HG03354 (cell line): ENCODE data around the gene GGA1.

Experiments
- ATAC-seq: cut with Tn5 transposase; IDR thresholded peaks from one replicate; pipeline ENCODE4 v1.9.1; 2021; ENCODE audit warnings: mild to moderate bottlenecking; ENCODE audit not compliant: unreplicated experiment, poor library complexity, severe bottlenecking

Gene GGA1

DNA sequence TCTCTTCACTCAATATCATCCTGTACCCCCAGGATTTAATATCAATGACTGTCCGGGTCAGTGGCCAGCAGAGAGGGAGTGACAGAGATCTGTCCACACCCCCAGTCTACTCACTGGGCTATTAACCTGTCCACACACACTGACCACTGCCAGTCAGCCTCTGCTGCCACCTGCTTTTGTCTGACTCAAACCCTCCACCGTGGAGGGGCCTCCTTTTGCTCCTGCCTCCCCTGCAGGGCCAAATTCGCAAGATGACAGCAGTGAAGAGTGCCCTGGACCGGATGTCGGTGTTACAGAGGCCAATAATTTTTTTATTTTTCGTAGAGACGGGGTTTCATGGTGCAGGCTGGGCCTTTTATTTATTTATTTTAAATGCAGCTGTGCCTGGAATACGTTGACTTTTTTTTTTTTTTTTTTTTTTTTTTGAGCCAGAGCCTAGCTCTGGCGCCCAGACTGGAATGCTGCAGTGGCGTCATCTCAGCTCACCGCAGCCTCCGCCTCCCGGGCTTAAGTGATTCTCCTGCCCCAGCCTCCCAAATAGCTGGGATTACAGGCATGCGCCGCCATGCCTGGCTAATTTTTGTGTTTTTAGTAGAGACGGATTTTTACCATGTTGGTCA, 55.0 kb downstream of the GGA1 start:
- no peak for ATAC-seq

DNA sequence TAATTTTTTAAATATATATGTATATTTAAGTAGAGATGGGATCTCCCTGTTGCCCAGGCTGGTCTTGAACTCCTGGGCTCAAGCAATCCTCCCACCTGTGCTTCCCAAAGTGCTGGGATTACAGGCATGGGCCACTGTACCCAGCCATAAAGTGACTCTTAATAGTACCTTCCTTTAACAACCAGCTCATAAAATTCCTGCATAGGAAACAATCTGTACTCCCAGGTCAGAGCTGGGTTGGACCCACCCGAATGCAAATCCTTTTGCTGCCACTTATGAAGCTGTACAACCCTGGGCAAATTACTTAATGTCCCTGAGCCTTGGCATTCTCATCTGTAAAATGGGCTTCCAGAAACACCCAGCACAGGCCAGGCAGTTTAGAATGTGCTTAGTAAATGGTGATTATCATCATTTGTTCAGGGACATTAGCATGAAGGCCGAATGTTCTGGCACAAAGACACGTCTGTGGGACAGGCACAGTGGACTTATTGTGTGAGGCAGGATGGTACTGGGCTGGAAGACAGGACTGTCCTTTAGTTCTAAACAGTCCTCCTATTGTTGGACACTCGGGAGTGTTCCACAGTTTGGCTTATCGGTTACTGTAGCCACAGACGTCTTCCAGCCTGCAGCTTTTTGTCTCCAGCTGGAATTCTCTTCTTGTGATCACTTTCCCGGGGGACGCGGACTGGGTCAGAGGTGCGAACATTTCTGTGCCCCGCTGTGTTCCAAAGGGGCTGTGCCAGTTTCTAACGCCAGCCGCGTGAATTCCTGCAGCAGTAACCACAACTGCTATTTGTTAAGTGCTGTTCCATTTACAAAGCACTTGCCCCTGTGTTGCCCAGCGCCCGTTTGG, 55.8 kb downstream of the GGA1 start:
- no peak for ATAC-seq

DNA sequence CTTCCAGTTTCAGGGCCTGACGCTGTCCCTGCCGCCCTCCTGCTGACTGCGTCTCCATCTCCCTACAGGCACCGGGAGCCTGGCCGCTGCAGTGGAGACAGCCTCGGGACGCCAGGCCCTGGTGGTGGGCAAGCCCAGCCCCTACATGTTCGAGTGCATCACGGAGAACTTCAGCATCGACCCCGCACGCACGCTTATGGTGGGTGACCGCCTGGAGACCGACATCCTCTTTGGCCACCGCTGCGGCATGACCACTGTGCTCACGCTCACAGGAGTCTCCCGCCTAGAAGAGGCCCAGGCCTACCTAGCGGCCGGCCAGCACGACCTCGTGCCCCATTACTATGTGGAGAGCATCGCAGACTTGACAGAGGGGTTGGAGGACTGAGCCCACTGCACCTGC, 56.9 kb downstream of the GGA1 start:
- no peak for ATAC-seq

DNA sequence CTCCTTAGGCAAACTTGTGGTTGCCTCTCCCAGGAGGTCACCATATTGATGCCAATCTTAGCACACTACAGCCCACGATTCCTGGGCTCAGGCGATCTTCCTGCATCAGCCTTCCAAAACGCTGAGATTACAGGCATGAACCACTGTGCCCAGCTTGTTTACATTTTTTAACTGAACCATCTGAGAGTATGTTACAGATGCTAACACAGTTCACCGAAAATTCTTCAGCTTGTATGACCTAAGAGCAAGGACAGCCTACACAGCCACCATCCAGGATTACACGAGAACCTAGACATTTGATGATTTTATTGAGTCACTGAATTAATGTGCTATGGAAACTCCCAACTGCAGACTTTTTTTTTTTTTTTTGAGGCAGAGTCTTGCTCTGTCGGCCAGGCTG, 61.0 kb downstream of the GGA1 start:
- ATAC-seq: no peak

DNA sequence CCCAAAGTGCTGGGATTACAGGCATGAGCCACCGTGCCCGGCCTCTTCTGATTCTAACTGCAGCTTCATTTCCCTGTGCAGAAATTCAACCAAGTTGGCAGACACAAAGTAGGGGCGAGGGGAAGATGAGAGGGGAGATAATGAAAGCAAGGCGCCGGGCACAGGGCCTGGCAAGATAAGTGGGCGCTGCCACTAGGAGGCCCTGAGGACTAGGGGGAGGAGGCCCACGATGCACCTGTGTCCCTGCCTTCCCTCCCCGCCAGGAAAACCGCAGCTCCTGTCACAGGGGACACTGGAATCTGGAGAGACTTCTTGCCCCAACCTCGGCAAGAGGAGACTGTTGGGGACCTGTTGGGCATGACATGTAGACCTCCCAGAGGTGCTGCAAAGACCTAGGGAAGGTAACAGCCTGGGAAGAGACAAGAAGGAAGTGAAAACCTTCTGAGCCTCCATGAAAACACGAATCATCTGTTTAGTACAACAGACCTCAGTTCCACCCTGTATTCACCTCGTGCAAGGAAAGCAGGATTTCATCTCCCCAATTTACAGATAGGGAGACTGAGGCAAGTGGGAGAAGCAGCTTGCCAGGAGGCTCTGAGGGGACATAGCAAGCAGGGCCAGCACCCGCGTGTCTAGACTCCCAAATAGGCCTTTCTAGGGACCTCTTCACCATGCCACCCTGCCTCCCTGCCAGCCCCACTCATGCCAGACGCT, 63.7 kb downstream of the GGA1 start:
- no peak for ATAC-seq

DNA sequence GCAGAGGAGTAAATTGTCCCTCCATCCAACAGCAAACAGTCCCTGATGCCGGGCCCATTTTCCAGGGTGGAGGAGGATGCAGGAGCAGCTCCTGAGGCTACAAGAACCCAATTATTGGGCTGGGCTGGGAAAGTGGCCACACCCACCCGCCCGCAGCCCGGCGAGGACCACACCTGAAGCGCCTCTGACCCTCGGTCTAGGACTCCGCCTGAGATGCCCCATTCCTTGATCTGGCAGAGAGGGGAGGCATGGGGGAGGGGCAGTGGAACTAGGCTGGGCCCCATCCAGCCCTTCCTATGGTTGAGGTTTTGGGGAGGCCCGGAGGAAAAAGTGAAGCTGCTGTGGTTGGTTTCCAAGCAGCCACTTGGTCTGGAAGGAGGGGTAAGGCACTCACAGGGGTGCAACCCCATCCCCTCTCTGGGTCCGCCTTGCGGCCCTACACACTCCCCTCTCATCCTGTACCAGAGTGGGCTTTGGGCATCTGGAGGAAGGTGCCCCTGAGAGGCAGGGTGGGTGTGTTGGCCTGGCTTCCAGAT, 64.4 kb downstream of the GGA1 start:
- no peak for ATAC-seq

DNA sequence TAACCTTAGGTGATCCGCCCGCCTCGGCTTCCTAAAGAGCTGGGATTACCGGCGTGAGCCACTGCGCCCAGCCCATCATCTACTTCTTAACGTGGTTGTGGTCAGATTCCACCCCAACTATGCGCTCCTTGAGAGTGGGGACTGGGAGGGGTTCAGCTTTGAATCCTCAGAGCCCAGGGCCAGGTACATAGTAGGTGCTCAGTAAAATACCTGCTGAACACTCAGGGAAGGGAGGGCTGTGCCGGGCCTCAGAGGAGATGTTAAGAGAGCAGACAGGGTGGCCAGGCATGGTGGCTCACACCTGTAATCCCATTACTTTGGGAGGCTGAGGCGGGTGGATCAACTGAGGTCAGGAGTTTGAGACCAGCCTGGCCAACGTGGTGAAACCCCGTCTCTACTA, 65.6 kb downstream of the GGA1 start:
- ATAC-seq: no peak

DNA sequence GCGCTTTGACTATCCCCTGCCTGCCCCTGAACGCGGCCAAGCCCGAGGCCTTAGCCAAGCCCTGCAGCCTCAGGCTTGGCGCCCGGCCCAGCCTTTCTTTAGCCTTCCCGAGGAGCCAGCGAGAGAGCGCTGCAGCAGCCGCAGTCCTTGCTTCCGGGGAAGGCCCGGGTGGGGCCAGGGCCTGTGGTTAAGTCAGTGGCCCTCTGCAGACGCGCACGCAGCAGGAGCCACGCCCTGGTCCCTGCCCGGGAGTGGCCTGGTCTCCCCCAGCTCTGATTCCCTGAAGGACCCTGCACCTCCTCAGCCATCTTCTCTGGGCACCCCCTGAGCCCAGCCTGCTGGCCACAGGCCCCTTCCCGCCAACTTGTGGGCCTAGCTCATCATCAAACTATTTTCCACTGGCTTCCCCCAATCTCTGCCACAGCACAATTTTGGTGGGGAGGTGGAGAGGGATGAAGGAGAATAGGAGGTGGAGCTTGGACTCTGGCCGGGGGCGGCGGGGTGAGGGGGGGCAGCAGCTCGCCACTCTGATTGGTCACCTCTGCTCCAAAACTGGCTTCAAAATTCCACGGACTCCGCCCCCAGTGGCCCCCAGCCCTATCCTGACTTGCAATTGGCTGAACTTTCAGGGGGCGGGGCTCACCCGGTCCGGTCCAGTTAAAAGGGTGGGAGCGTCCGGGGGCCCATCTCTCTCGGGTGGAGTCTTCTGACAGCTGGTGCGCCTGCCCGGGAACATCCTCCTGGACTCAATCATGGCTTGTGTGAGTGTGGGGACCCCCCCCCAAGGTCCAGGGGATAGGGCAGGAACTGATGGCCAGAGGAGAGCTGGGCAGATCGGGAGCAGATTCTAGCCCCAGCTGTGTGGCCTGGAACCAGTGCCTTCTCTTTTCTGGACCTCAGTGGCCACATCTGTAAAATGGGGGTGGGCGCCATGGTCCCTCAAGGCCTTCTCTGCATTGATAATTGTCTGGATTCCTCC, 66.6 kb downstream of the GGA1 start, which contains the start of gene LGALS1:
Gene LGALS1 (plus strand): TSS at position 686 of the 979 bp plus-strand sequence. CDS start 67 bp downstream, at position 753.
- ATAC-seq: peak; percentile 40

DNA sequence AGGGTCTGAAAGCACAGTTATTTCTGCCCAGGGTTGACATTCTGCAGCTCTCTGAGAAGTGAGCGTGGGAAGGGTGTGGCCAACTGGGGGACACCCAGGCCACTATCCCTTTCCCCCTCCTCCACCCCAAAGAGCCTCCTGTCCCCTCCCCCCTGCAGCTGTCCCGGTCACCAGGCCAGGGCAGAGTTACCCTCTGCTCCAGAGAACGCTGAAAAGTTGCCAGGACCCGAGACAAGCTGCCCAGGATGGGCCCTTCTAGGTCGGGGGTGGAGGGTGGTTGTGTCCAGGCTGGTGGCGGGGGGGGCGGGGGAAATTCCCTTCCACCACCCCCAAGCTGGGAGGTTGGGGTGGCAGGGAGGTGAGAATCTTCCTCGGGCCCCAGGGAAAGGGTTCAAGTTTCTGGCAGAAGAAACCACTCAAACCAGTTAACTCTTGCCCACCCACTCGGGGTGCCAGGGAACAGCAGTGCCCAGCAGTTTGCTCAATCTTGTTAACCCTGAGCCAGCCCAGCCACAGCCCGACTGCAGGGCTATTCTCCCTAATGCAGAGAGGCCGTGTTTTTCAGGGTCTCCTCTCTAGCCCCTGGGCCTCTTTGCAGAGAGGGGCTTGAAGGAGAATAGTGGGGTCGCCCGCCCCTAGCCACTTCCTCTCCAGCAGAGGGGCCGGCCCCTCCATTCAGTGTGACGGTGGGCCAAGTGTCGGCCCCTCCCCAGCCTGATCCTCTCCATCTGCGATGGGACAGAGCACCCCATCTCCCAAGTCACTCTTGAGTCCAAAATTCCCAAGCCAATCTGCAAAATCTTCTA, 67.5 kb downstream of the GGA1 start:
- no peak for ATAC-seq

DNA sequence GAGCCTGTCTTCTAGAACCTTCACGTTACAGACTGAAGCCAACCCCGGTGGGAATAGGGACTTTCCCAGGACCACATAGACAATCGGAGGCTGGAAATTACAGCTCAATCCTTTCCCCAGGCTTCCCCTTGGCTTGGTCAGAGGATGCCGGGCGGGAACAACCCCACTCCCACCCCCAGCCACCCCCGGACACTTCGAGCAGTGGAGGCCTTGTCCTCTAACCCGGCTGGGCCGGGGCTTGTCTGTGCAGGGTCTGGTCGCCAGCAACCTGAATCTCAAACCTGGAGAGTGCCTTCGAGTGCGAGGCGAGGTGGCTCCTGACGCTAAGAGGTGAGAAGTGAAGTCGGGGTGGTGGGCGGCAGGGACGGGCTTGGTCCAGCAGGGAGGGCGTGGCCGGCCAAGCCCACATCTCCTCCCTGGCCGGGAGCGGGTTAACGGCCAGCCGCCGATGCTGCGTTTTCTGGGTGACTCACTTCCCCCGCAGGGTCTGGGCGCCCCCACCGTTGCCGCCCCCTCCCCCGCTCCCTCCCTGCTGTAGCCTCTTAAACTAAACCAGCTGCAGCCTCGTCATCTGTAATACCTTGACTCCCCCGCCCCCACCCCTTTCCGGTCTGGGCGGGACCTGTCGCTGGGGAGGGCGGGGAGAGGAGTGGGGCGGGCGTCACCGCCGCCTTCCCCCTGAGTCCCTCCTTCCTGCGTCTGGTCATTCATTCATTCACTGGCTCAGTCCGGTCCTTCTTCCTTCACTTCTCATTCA, 68.3 kb downstream of the GGA1 start:
- ATAC-seq: peak; percentile 53

DNA sequence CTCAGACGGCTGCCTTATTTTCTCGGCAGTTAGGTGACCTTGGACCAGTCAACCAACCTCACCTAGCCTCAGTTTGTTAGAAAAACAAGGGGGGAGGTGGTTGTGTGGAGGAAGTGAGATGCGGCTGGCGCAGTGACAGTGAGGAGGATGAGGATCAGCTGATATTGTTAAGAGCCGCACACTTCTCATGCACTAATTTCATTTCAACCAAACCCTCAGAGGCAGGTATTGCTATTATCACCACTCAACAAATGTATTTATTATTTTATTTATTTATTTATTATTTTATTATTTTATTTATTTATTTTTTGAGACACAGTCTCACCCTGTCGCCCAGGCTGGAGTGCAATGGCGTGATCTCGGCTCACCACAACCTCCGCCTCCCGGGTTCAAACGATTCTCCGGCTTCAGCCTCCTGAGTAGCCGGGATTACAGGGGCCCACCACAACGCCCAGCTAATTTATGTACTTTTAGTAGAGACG, 68.9 kb downstream of the GGA1 start:
- ATAC-seq: no peak

DNA sequence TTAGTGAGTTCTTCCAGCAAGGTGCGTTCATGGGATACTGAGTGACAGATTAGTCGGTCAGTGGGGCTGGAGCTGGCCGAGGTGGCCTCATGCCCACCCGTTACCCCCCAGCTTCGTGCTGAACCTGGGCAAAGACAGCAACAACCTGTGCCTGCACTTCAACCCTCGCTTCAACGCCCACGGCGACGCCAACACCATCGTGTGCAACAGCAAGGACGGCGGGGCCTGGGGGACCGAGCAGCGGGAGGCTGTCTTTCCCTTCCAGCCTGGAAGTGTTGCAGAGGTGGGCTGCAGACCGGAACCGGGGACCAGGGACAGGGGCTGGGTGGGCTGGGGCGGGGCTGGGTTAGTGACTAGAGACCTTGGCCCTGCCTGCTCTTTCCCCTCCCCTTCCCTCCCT, 69.7 kb downstream of the GGA1 start:
- no peak for ATAC-seq

DNA sequence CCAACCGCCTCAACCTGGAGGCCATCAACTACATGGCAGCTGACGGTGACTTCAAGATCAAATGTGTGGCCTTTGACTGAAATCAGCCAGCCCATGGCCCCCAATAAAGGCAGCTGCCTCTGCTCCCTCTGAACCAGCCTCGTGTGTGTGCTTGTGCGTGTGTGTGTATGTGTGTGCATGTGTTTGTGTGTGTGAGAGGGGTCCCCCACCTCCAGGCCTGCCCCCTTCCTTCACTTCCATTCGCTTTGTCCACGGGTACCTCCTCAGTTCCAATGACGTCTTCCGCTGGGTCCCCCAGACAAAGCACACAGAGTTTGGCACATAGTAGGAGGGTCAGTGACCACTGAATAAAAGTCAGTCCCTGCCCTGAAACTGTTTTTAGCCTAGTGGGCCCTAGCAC, 71.0 kb downstream of the GGA1 start:
- no peak for ATAC-seq

DNA sequence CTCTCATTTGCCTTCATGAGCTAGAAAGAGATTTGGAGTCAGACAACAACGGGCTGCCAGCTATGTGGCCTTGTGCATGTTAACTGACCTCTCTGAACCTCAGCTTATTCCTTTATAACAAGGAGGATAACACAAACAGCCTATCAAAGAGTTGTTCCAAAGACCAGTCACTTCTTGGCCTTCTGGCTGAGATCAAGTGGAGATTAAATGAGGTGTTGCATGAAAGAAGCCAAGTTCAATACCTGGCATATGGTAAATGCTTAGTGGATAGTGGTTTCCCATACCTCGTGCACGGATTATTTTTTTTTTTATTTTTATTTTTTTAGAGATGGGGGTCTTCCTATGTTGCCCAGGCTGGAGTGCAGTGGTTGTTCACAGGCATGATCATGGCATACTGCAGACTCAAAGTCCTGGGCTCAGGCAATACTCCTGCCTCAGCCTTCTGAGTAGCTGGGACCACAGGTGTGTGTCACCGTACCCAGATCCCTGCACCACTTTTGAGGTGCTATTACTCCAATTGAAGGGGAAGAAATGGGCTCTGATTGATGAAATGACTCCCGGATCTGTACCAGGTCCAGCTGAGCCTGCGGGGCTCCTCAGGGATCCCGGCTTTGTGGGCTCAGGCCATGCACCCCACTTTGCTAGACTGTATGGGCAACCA, 71.7 kb downstream of the GGA1 start:
- no peak for ATAC-seq

DNA sequence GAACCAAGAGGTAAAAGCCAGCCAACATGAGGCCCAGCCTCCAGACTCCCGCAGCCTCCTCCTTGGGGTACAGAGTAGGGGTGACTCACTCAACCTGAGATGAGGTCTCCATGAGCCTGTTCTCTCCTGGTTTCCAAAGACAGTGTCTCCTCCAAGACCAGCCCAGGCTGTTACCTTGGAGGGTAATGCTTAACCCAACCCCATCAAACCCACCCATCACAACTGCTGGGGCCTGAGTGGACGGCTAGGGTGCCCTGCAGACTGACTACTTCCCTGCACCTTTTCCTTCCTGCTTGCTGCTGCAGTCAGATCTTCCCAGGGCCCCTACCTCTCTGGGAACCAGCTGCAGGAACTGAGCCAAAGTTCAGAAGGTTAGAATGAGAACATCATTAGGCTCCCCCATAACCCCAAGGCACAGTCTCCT, 72.4 kb downstream of the GGA1 start:
- no peak for ATAC-seq

DNA sequence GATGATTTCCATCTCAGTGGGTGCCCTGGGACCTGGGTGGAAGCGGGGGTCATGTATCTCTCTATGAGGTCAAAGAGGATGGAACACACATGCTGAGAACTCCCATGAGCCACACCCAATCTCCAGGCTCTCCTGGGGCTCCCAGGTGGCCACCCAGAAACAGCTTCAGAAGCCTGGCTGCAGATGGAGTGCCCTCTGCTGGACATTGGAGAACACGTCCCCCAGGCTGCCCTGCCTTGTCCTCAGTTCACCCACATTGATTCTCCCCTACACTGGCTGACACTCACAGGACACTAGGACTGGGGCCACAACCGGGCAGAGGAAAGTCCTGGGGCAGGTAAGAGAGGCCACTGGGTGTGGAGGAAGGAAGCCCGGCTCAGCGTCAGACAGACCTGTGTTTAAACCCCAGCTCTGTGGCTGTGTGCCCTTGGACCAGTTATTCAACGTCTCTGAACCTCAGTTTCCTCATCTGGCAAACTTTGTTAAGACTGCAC, 73.0 kb downstream of the GGA1 start:
- ATAC-seq: no peak
